ENCODE measurements around the gene UNC5CL. TPM values are rescaled to one million over a fixed set of nuclear protein-coding genes. Genes with fewer than 3 reads are reported as not detected.
"Not testable (repeated sequence)": the region's sequence is repeated elsewhere in the genome, so short reads cannot be mapped to it uniquely, and the experiment has no call there.

Gene UNC5CL
- total and polyA plus RNA-seq, 2 donors (not counting 1 experiment from before 2014, with no cell fraction given) = 0.01 to 0.17 TPM

- no peaks in the 10 kb centered on the region for H4K20me1 ChIP-seq (ENCODE audit: control insufficient read depth, extremely low read depth, insufficient read depth, low read length)
- H3K4me3 ChIP-seq (replicated peaks in 1 of 4; ENCODE audit: control extremely low read depth in 1 of 4, insufficient read depth in 1 of 4, low read depth in 3 of 4, low read length in 4 of 4) = no peak overlapping the region
- no peaks in the 10 kb centered on the region for H3K79me2 ChIP-seq (ENCODE audit: control insufficient read depth, insufficient read depth, low read length)
- H3K27ac ChIP-seq (ENCODE audit: insufficient read depth, low read length) = no peak overlapping the region
- DNase-seq (ENCODE audit: low read depth in 2 of 2) = no peak
- no peak overlapping the region for H3K4me2 ChIP-seq (ENCODE audit: extremely low read depth, insufficient read depth, low read length)
- no peaks in the 10 kb centered on the region for H3K4me1 ChIP-seq (ENCODE audit: control insufficient read depth, extremely low read depth, insufficient read depth, low read length)
- H3K9me3 ChIP-seq (ENCODE audit: control insufficient read depth, insufficient read depth, low read depth, low read length) = no peaks in the 10 kb centered on the region
- peaks cover 5% of the 10 kb centered on the region for H3K27me3 ChIP-seq (ENCODE audit: control insufficient read depth, insufficient read depth, low read length)
- no peak overlapping the region for H3K9ac ChIP-seq (ENCODE audit: insufficient read depth, low read length)
- no peak for TF ChIP-seq EZH2 (IDR thresholded peaks at IDR 0.05; ENCODE audit: low read length, missing control alignments)
- TF ChIP-seq CTCF (conservative IDR thresholded peaks at IDR 0.05 in 1 of 2, IDR thresholded peaks at IDR 0.05 in 1 of 2; ENCODE audit: low read depth in 1 of 2, low read length in 2 of 2) = no peak
- H2AFZ ChIP-seq (ENCODE audit: low read length) = no peak overlapping the region
- no peaks in the 10 kb centered on the region for H3K36me3 ChIP-seq (ENCODE audit: control insufficient read depth, insufficient read depth, low read length)
Observed at GRCh38 chr6:41008011-41008410, 31.0 kb downstream of the UNC5CL start.

GRCh38 chr6:41006980-41007379 lies 32.0 kb downstream of the UNC5CL start:
- not testable (repeated sequence) for H3K79me2 ChIP-seq (ENCODE audit: control insufficient read depth, insufficient read depth, low read length); H2AFZ ChIP-seq (ENCODE audit: low read length); H3K4me1 ChIP-seq (ENCODE audit: control insufficient read depth, extremely low read depth, insufficient read depth, low read length); H3K4me2 ChIP-seq (ENCODE audit: extremely low read depth, insufficient read depth, low read length); H4K20me1 ChIP-seq (ENCODE audit: control insufficient read depth, extremely low read depth, insufficient read depth, low read length); DNase-seq (ENCODE audit: low read depth in 2 of 2); H3K9me3 ChIP-seq (ENCODE audit: control insufficient read depth, insufficient read depth, low read depth, low read length); H3K27ac ChIP-seq (ENCODE audit: insufficient read depth, low read length); H3K27me3 ChIP-seq (ENCODE audit: control insufficient read depth, insufficient read depth, low read length); H3K4me3 ChIP-seq (replicated peaks in 1 of 4; ENCODE audit: control extremely low read depth in 1 of 4, insufficient read depth in 1 of 4, low read depth in 3 of 4, low read length in 4 of 4); H3K9ac ChIP-seq (ENCODE audit: insufficient read depth, low read length); H3K36me3 ChIP-seq (ENCODE audit: control insufficient read depth, insufficient read depth, low read length)

- not testable (repeated sequence) for H3K27me3 ChIP-seq (ENCODE audit: control insufficient read depth, insufficient read depth, low read length); H3K9ac ChIP-seq (ENCODE audit: insufficient read depth, low read length); H3K4me3 ChIP-seq (replicated peaks in 1 of 4; ENCODE audit: control extremely low read depth in 1 of 4, insufficient read depth in 1 of 4, low read depth in 3 of 4, low read length in 4 of 4); H3K27ac ChIP-seq (ENCODE audit: insufficient read depth, low read length); H3K9me3 ChIP-seq (ENCODE audit: control insufficient read depth, insufficient read depth, low read depth, low read length); H3K4me1 ChIP-seq (ENCODE audit: control insufficient read depth, extremely low read depth, insufficient read depth, low read length); H4K20me1 ChIP-seq (ENCODE audit: control insufficient read depth, extremely low read depth, insufficient read depth, low read length); H3K79me2 ChIP-seq (ENCODE audit: control insufficient read depth, insufficient read depth, low read length); H3K36me3 ChIP-seq (ENCODE audit: control insufficient read depth, insufficient read depth, low read length); H3K4me2 ChIP-seq (ENCODE audit: extremely low read depth, insufficient read depth, low read length); H2AFZ ChIP-seq (ENCODE audit: low read length)
- TF ChIP-seq CTCF (conservative IDR thresholded peaks at IDR 0.05 in 1 of 2, IDR thresholded peaks at IDR 0.05 in 1 of 2; ENCODE audit: low read depth in 1 of 2, low read length in 2 of 2) = peak; percentile 55 to 58
- DNase-seq (ENCODE audit: low read depth in 2 of 2) = peak; percentile 29 to 69
Observed at GRCh38 chr6:41006217-41006616, 32.8 kb downstream of the UNC5CL start.

- Histone ChIP-seq H3K9me3 (ENCODE audit: control insufficient read depth, insufficient read depth, low read depth, low read length) (no peaks in the 10 kb centered on the region), H4K20me1 (ENCODE audit: control insufficient read depth, extremely low read depth, insufficient read depth, low read length) (no peaks in the 10 kb centered on the region), H3K36me3 (ENCODE audit: control insufficient read depth, insufficient read depth, low read length) (no peaks in the 10 kb centered on the region), H3K27me3 (ENCODE audit: control insufficient read depth, insufficient read depth, low read length) (peaks cover 5% of the 10 kb centered on the region), H3K4me3 (replicated peaks in 1 of 4; ENCODE audit: control extremely low read depth in 1 of 4, insufficient read depth in 1 of 4, low read depth in 3 of 4, low read length in 4 of 4) (no peak overlapping the region), H3K79me2 (ENCODE audit: control insufficient read depth, insufficient read depth, low read length) (no peaks in the 10 kb centered on the region), H3K27ac (ENCODE audit: insufficient read depth, low read length) (no peak overlapping the region), H3K9ac (ENCODE audit: insufficient read depth, low read length) (no peak overlapping the region), H2AFZ (ENCODE audit: low read length) (no peak overlapping the region), H3K4me1 (ENCODE audit: control insufficient read depth, extremely low read depth, insufficient read depth, low read length) (no peaks in the 10 kb centered on the region), H3K4me2 (ENCODE audit: extremely low read depth, insufficient read depth, low read length) (no peak overlapping the region)
- TF ChIP-seq EZH2 (IDR thresholded peaks at IDR 0.05; ENCODE audit: low read length, missing control alignments) (no peak), CTCF (conservative IDR thresholded peaks at IDR 0.05 in 1 of 2, IDR thresholded peaks at IDR 0.05 in 1 of 2; ENCODE audit: low read depth in 1 of 2, low read length in 2 of 2) (no peak)
- DNase-seq (ENCODE audit: low read depth in 2 of 2) = no peak
Observed at GRCh38 chr6:41002168-41002567, 36.9 kb downstream of the UNC5CL start.

All from fibroblast of lung (primary cell).